ENCODE data around the gene PMFBP1.

The PMFBP1 gene

GRCh38 chr16:72122916-72123315 lies 49.0 kb downstream of the PMFBP1 start:
- H3K27me3 ChIP-seq (ENCODE audit: control insufficient read depth, insufficient read depth, low read length, poor library complexity, severe bottlenecking) = no peaks in the 10 kb centered on the region
- no peaks in the 10 kb centered on the region for H3K4me1 ChIP-seq (ENCODE audit: control insufficient read depth, insufficient read depth, low read length)
- H3K27ac ChIP-seq (ENCODE audit: insufficient read depth, low read depth, low read length, poor library complexity, severe bottlenecking) = no peak overlapping the region
- no peak overlapping the region for H3K4me3 ChIP-seq (ENCODE audit: insufficient read depth, low read depth, low read length)
- H3K36me3 ChIP-seq (ENCODE audit: control insufficient read depth, insufficient read depth, low read length) = no peaks in the 10 kb centered on the region
- H3K9me3 ChIP-seq (ENCODE audit: control insufficient read depth, low read length) = no peaks in the 10 kb centered on the region
- 84 to 86% methylated on average over 11 of the region's 11 CpGs for WGBS, 2 experiments

GRCh38 chr16:72122308-72122707 lies 49.6 kb downstream of the PMFBP1 start:
- H3K27me3 ChIP-seq (ENCODE audit: control insufficient read depth, insufficient read depth, low read length, poor library complexity, severe bottlenecking) = no peaks in the 10 kb centered on the region
- 93 to 98% methylated on average over 2 of the region's 2 CpGs for WGBS, 2 experiments
- H3K9me3 ChIP-seq (ENCODE audit: control insufficient read depth, low read length) = no peaks in the 10 kb centered on the region
- no peak overlapping the region for H3K27ac ChIP-seq (ENCODE audit: insufficient read depth, low read depth, low read length, poor library complexity, severe bottlenecking)
- H3K4me1 ChIP-seq (ENCODE audit: control insufficient read depth, insufficient read depth, low read length) = no peaks in the 10 kb centered on the region
- H3K36me3 ChIP-seq (ENCODE audit: control insufficient read depth, insufficient read depth, low read length) = no peaks in the 10 kb centered on the region
- H3K4me3 ChIP-seq (ENCODE audit: insufficient read depth, low read depth, low read length) = no peak overlapping the region

GRCh38 chr16:72120026-72120425 lies 51.9 kb downstream of the PMFBP1 start:
- Histone ChIP-seq H3K36me3 (ENCODE audit: control insufficient read depth, insufficient read depth, low read length) (no peaks in the 10 kb centered on the region), H3K27me3 (ENCODE audit: control insufficient read depth, insufficient read depth, low read length, poor library complexity, severe bottlenecking) (no peaks in the 10 kb centered on the region), H3K4me1 (ENCODE audit: control insufficient read depth, insufficient read depth, low read length) (no peaks in the 10 kb centered on the region), H3K27ac (ENCODE audit: insufficient read depth, low read depth, low read length, poor library complexity, severe bottlenecking) (no peak overlapping the region), H3K9me3 (ENCODE audit: control insufficient read depth, low read length) (no peaks in the 10 kb centered on the region), H3K4me3 (ENCODE audit: insufficient read depth, low read depth, low read length) (no peak overlapping the region)
- 91 to 92% methylated on average over 5 of the region's 5 CpGs for WGBS, 2 experiments

- Histone ChIP-seq H3K27me3 (ENCODE audit: control insufficient read depth, insufficient read depth, low read length, poor library complexity, severe bottlenecking) (no peaks in the 10 kb centered on the region), H3K36me3 (ENCODE audit: control insufficient read depth, insufficient read depth, low read length) (peaks cover 21% of the 10 kb centered on the region)
These were observed 58.4 kb downstream of the PMFBP1 start for GRCh38 chr16:72113616-72113945.

GRCh38 chr16:72112906-72113615 lies 58.9 kb downstream of the PMFBP1 start:
- no peaks in the 10 kb centered on the region for H3K4me1 ChIP-seq (ENCODE audit: control insufficient read depth, insufficient read depth, low read length)
- WGBS, 2 experiments = 88 to 95% methylated on average over 7 of the region's 7 CpGs
- peaks cover 26% of the 10 kb centered on the region for H3K36me3 ChIP-seq (ENCODE audit: control insufficient read depth, insufficient read depth, low read length)
- H3K9me3 ChIP-seq (ENCODE audit: control insufficient read depth, low read length) = no peaks in the 10 kb centered on the region
- no peak overlapping the region for H3K27ac ChIP-seq (ENCODE audit: insufficient read depth, low read depth, low read length, poor library complexity, severe bottlenecking)
- no peaks in the 10 kb centered on the region for H3K27me3 ChIP-seq (ENCODE audit: control insufficient read depth, insufficient read depth, low read length, poor library complexity, severe bottlenecking)
- H3K4me3 ChIP-seq (ENCODE audit: insufficient read depth, low read depth, low read length) = no peak overlapping the region

More at GRCh38 chr16:72113616-72113945, 58.4 kb downstream of the PMFBP1 start:
- no peaks in the 10 kb centered on the region for H3K9me3 ChIP-seq (ENCODE audit: control insufficient read depth, low read length)
- no peak overlapping the region for H3K4me3 ChIP-seq (ENCODE audit: insufficient read depth, low read depth, low read length)
- no peak overlapping the region for H3K27ac ChIP-seq (ENCODE audit: insufficient read depth, low read depth, low read length, poor library complexity, severe bottlenecking)
- no peaks in the 10 kb centered on the region for H3K4me1 ChIP-seq (ENCODE audit: control insufficient read depth, insufficient read depth, low read length)

GRCh38 chr16:72112452-72112792 lies 59.5 kb downstream of the PMFBP1 start:
- Histone ChIP-seq H3K27ac (ENCODE audit: insufficient read depth, low read depth, low read length, poor library complexity, severe bottlenecking) (no peak overlapping the region), H3K4me1 (ENCODE audit: control insufficient read depth, insufficient read depth, low read length) (no peaks in the 10 kb centered on the region), H3K27me3 (ENCODE audit: control insufficient read depth, insufficient read depth, low read length, poor library complexity, severe bottlenecking) (no peaks in the 10 kb centered on the region), H3K4me3 (ENCODE audit: insufficient read depth, low read depth, low read length) (no peak overlapping the region), H3K36me3 (ENCODE audit: control insufficient read depth, insufficient read depth, low read length) (peaks cover 32% of the 10 kb centered on the region), H3K9me3 (ENCODE audit: control insufficient read depth, low read length) (no peaks in the 10 kb centered on the region)
- WGBS, 2 experiments = 95 to 97% methylated on average over 15 of the region's 15 CpGs

GRCh38 chr16:72111657-72112451 lies 60.1 kb downstream of the PMFBP1 start:
- Histone ChIP-seq H3K27ac (ENCODE audit: insufficient read depth, low read depth, low read length, poor library complexity, severe bottlenecking) (no peak overlapping the region), H3K4me1 (ENCODE audit: control insufficient read depth, insufficient read depth, low read length) (no peaks in the 10 kb centered on the region), H3K27me3 (ENCODE audit: control insufficient read depth, insufficient read depth, low read length, poor library complexity, severe bottlenecking) (no peaks in the 10 kb centered on the region), H3K36me3 (ENCODE audit: control insufficient read depth, insufficient read depth, low read length) (peaks cover 38% of the 10 kb centered on the region), H3K4me3 (ENCODE audit: insufficient read depth, low read depth, low read length) (no peak overlapping the region), H3K9me3 (ENCODE audit: control insufficient read depth, low read length) (no peaks in the 10 kb centered on the region)
- 92 to 93% methylated on average over 19 of the region's 19 CpGs for WGBS, 2 experiments

GRCh38 chr16:72110662-72111615 lies 61.0 kb downstream of the PMFBP1 start:
- Histone ChIP-seq H3K4me1 (ENCODE audit: control insufficient read depth, insufficient read depth, low read length) (no peaks in the 10 kb centered on the region), H3K9me3 (ENCODE audit: control insufficient read depth, low read length) (no peaks in the 10 kb centered on the region), H3K27ac (ENCODE audit: insufficient read depth, low read depth, low read length, poor library complexity, severe bottlenecking) (no peak overlapping the region), H3K36me3 (ENCODE audit: control insufficient read depth, insufficient read depth, low read length) (peaks cover 43% of the 10 kb centered on the region), H3K4me3 (ENCODE audit: insufficient read depth, low read depth, low read length) (no peak overlapping the region), H3K27me3 (ENCODE audit: control insufficient read depth, insufficient read depth, low read length, poor library complexity, severe bottlenecking) (no peaks in the 10 kb centered on the region)
- 96 to 97% methylated on average over 23 of the region's 23 CpGs for WGBS, 2 experiments

GRCh38 chr16:72109966-72110530 lies 61.9 kb downstream of the PMFBP1 start:
- Histone ChIP-seq H3K4me3 (ENCODE audit: insufficient read depth, low read depth, low read length) (no peak overlapping the region), H3K4me1 (ENCODE audit: control insufficient read depth, insufficient read depth, low read length) (no peaks in the 10 kb centered on the region), H3K27me3 (ENCODE audit: control insufficient read depth, insufficient read depth, low read length, poor library complexity, severe bottlenecking) (no peaks in the 10 kb centered on the region), H3K36me3 (ENCODE audit: control insufficient read depth, insufficient read depth, low read length) (peaks cover 52% of the 10 kb centered on the region), H3K27ac (ENCODE audit: insufficient read depth, low read depth, low read length, poor library complexity, severe bottlenecking) (no peak overlapping the region), H3K9me3 (ENCODE audit: control insufficient read depth, low read length) (no peaks in the 10 kb centered on the region)
- 95% methylated on average over 12 of the region's 12 CpGs for WGBS, 2 experiments
